ENCODE data around the gene PRIMPOL. TPM values are rescaled to one million over a fixed set of nuclear protein-coding genes. Genes with fewer than 3 reads are reported as not detected.
A peak's percentile ranks its signal among the peaks of the same experiment; 100 is the strongest.
"Not testable (repeated sequence)": the region's sequence is repeated elsewhere in the genome, so short reads cannot be mapped to it uniquely, and the experiment has no call there.

PRIMPOL gene
- total and polyA plus RNA-seq, 2 of the 4 experiments (the other 2 are of a cell fraction) = 5.6 to 8.8 TPM

GRCh38 chr4:184734758-184735157 lies 85.2 kb downstream of the PRIMPOL start:
- Histone ChIP-seq H3K18ac (ENCODE audit: low read depth, low read length) (no peak overlapping the region), H3K4me3 (ENCODE audit: insufficient read depth, low read depth, low read length) (no peak overlapping the region), H3K79me1 (ENCODE audit: low read depth in 1 of 2, low read length in 2 of 2) (peaks cover 11 to 27% of the 10 kb centered on the region in 2 experiments), H2BK120ac (ENCODE audit: low read depth, low read length) (no peak overlapping the region), H4K91ac (ENCODE audit: insufficient read depth, low read depth, low read length) (no peak overlapping the region), H3K4ac (ENCODE audit: low read depth, low read length) (no peak overlapping the region), H4K20me1 (ENCODE audit: insufficient read depth, low read length) (no peaks in the 10 kb centered on the region; the same call in 1 of the 2 replicates), H4K5ac (ENCODE audit: low read depth, low read length) (no peak overlapping the region), H2BK5ac (ENCODE audit: low read depth, low read length, poor library complexity, severe bottlenecking) (no peak overlapping the region), H3K4me2 (ENCODE audit: low read depth, low read length) (peak overlapping the region; percentile 87; the same call in 1 of the 2 replicates), H3K14ac (replicated peaks; ENCODE audit: low read depth, low read length) (no peak overlapping the region), H2BK20ac (ENCODE audit: low read depth, low read length) (no peak overlapping the region), H2AK9ac (replicated peaks; ENCODE audit: low read depth, low read length, poor library complexity) (no peak overlapping the region), H3K9me1 (ENCODE audit: insufficient read depth, low read length) (no peaks in the 10 kb centered on the region), H3K56ac (ENCODE audit: extremely low read depth, insufficient read depth, low read length) (no peak overlapping the region), H3K9ac (ENCODE audit: low read depth, low read length) (no peak overlapping the region), H3K23ac (ENCODE audit: low read depth, low read length) (no peak overlapping the region), H2BK15ac (ENCODE audit: low read depth, low read length) (no peak overlapping the region), H2AFZ (replicated peaks; ENCODE audit: low read length, poor library complexity) (no peak overlapping the region), H3K27me3 (ENCODE audit: control insufficient read depth, insufficient read depth, low read length) (no peaks in the 10 kb centered on the region), H3K27ac (ENCODE audit: insufficient read depth, low read length) (no peak overlapping the region), H3K9me3 (ENCODE audit: control insufficient read depth, insufficient read depth, low read length) (no peaks in the 10 kb centered on the region), H3K36me3 (ENCODE audit: control insufficient read depth, insufficient read depth, low read length) (no peaks in the 10 kb centered on the region), H2AK5ac (ENCODE audit: low read depth, low read length) (no peak overlapping the region), H4K8ac (ENCODE audit: low read depth in 2 of 2, low read length in 2 of 2) (peak overlapping the region; percentile 57 to 93; a peak in 2 of 4 replicates), H3K4me1 (ENCODE audit: control insufficient read depth, insufficient read depth, low read length) (peaks cover 4% of the 10 kb centered on the region)
- WGBS, 2 experiments (ENCODE audit: extremely low coverage in 2 of 2, insufficient read length in 1 of 2) = no CpG with 5 or more reads among the region's 6 CpGs
- POLR2A ChIA-PET (ENCODE audit: unreplicated experiment) = no interaction called here
- CTCF ChIA-PET = interaction anchor here (0.7 to 2.9 kb wide), 3 partner anchors 11 to 449 kb away, joined by 3 to 12 read pairs (median 3); no protein-coding TSS in a partner anchor
- dilution Hi-C loops (cut with HindIII; ENCODE audit: low sequenced_read_pairs, unreplicated experiment) = no loop called here
- DNase-seq = no peak
- in situ Hi-C loops (cut with MboI; ENCODE audit: low sequenced_read_pairs) = no loop called here
- no peak for TF ChIP-seq MAZ (IDR thresholded peaks at IDR 0.05; ENCODE audit: borderline replicate concordance, low read depth, low read length)
- no peak for TF ChIP-seq MAFK (IDR thresholded peaks at IDR 0.05; ENCODE audit: low read depth, low read length)
- intact Hi-C loops (cut with micrococcal nuclease) = loop anchor here (1.0 to 5.0 kb wide), 4 partner anchors 85 to 467 kb away; partner anchors contain the start of genes CASP3, IRF2 and PRIMPOL
- ATAC-seq (ENCODE audit: low read depth) = no peak
- no TSS peak for BruUV-seq (replicated peaks)

- intact Hi-C loops (cut with micrococcal nuclease); H3K27ac ChIP-seq (ENCODE audit: insufficient read depth, low read length); H3K9me3 ChIP-seq (ENCODE audit: control insufficient read depth, insufficient read depth, low read length); DNase-seq; H2BK20ac ChIP-seq (ENCODE audit: low read depth, low read length); BruUV-seq (replicated peaks); H3K56ac ChIP-seq (ENCODE audit: extremely low read depth, insufficient read depth, low read length); H3K79me1 ChIP-seq (ENCODE audit: low read depth in 1 of 2, low read length in 2 of 2); POLR2A ChIA-PET (ENCODE audit: unreplicated experiment); H3K14ac ChIP-seq (replicated peaks; ENCODE audit: low read depth, low read length); H4K20me1 ChIP-seq (ENCODE audit: insufficient read depth, low read length); H3K4me3 ChIP-seq (ENCODE audit: insufficient read depth, low read depth, low read length); in situ Hi-C loops (cut with MboI; ENCODE audit: low sequenced_read_pairs); H3K9ac ChIP-seq (ENCODE audit: low read depth, low read length); H3K23ac ChIP-seq (ENCODE audit: low read depth, low read length); ATAC-seq (ENCODE audit: low read depth); dilution Hi-C loops (cut with HindIII; ENCODE audit: low sequenced_read_pairs, unreplicated experiment); H3K4me2 ChIP-seq (ENCODE audit: low read depth, low read length); H4K91ac ChIP-seq (ENCODE audit: insufficient read depth, low read depth, low read length); CTCF ChIA-PET; H2BK5ac ChIP-seq (ENCODE audit: low read depth, low read length, poor library complexity, severe bottlenecking); H2AK5ac ChIP-seq (ENCODE audit: low read depth, low read length); H3K4ac ChIP-seq (ENCODE audit: low read depth, low read length); H3K18ac ChIP-seq (ENCODE audit: low read depth, low read length); H3K27me3 ChIP-seq (ENCODE audit: control insufficient read depth, insufficient read depth, low read length); H2AK9ac ChIP-seq (replicated peaks; ENCODE audit: low read depth, low read length, poor library complexity); H2AFZ ChIP-seq (replicated peaks; ENCODE audit: low read length, poor library complexity); H3K4me1 ChIP-seq (ENCODE audit: control insufficient read depth, insufficient read depth, low read length); H2BK15ac ChIP-seq (ENCODE audit: low read depth, low read length); H3K9me1 ChIP-seq (ENCODE audit: insufficient read depth, low read length); H4K8ac ChIP-seq (ENCODE audit: low read depth in 2 of 2, low read length in 2 of 2); H2BK120ac ChIP-seq (ENCODE audit: low read depth, low read length); H3K36me3 ChIP-seq (ENCODE audit: control insufficient read depth, insufficient read depth, low read length); H4K5ac ChIP-seq (ENCODE audit: low read depth, low read length): not testable (repeated sequence)
- WGBS, 2 experiments (ENCODE audit: extremely low coverage in 2 of 2, insufficient read length in 1 of 2) = no CpG with 5 or more reads among the region's 1 CpG
Observed at GRCh38 chr4:184739575-184739974, 90.0 kb downstream of the PRIMPOL start.

Measured in IMR-90 (cell line).